Mucosa of descending colon (tissue), 3 donors: Measurements from ENCODE around the gene NME7. TPM values are rescaled to one million over a fixed set of nuclear protein-coding genes. Genes with fewer than 3 reads are reported as not detected.
A peak's percentile ranks its signal among the peaks of the same experiment; 100 is the strongest.

Experiments used
- ATAC-seq: fragments of 200-7000 bp; cut with Tn5 transposase; one replicate; pipeline ENCODE4 v1.9.1; 2020; ENCODE audit warnings: mild to moderate bottlenecking, moderate library complexity
- DNase-seq, 3 donors: peaks; one replicate each; pipeline ENCODE4 v3.0.0-alpha.2; 2020
- H3K36me3 ChIP-seq: fragments of 200-600 bp; one replicate; pipeline ENCODE4 v1.8.0; 2021; ENCODE audit warnings: low read depth, mild to moderate bottlenecking
- H3K4me1 ChIP-seq: fragments of 200-600 bp; one replicate; pipeline ENCODE4 v1.8.0; 2021; ENCODE audit warnings: low read depth, mild to moderate bottlenecking
- H3K4me3 ChIP-seq: fragments of 200-600 bp; one replicate; pipeline ENCODE4 v1.8.0; 2021; ENCODE audit warnings: mild to moderate bottlenecking
- H3K9me3 ChIP-seq: fragments of 200-600 bp; one replicate; pipeline ENCODE4 v1.8.0; 2021; ENCODE audit warnings: mild to moderate bottlenecking
- intact Hi-C, 2 donors: fragments of 100-400 bp; cut with DNase I in 1 of 2; cut with micrococcal nuclease in 1 of 2; formaldehyde crosslinking; loops; one replicate each; pipeline versions ENCODE4 v1.11.0 to v1.11.1; 2022; cut with DNase I, micrococcal nuclease
- total RNA-seq, 3 donors: library from RNA; stranded (reverse); fragmentation: NEBNext Ultra II Directional in 2 of 3; extraction: Animal tissue kit (Norgen Biotek cat#: 25700) in 2 of 3; gene quantifications; one replicate each; pipeline versions ENCODE4 v1.2.1 to v1.2.4, GENCODE V29; 2021 to 2023
- TF ChIP-seq, protein P1 (sequence below): fragments of 200-600 bp; IDR thresholded peaks from one replicate; pipeline ENCODE4 v1.8.0; 2022; ENCODE audit warnings: antibody characterized with exemption, mild to moderate bottlenecking
- donor health status: DM: no; HTN: no; CAD: no; lungs with moderate emphysema.
- donor health status: DM: no; HTN: no; CAD: no.
- donor health status: DM: no; HTN: yes; CAD: no.

Gene NME7
- total RNA-seq, 3 donors from 2014 or later: 6.4 to 15.6 (median 7.2) TPM

DNA sequence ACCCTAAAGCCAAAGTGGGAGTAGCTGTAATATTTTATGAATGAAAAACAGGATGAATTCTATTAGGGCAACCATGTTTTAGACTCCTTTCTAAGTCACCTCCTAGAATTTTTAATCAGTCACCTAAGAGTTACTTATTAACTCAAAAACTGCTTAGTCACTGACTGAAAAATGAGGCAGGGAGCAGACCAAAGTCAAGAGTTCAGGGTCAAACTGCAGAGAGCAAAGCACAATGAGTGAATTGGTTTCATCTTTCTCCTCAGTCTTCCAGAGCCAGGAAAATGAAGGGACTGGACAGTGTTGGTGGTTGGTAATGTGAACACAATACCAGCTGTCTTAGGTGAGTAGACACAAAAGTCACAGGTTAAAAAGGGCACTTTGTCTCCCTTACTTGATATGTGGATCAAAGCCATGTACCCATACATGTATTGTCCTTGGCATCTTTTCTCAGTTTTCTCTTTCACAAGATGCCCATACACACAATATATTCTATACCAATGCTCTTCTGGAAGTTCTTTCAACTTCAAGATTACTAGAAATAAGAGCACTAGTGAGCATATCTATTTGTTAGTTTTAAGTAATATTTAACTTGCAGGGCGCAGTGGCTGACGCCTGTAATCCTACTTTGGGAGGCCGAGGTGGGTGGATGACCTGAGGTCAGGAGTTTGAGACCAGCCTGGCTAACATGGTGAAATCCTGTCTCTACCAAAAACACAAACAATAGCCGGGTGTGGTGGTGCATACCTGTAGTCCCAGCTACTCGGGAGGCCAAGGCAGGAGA lies 218.9 kb downstream of the NME7 start:
- H3K4me1 ChIP-seq: peaks cover 4% of the 10 kb centered on the region
- ATAC-seq (peak; percentile 82), DNase-seq (peak in 1 of 3 donors; percentile 52)
- intact Hi-C loops: no loop called here
- H3K9me3 ChIP-seq: no peaks in the 10 kb centered on the region
- no peak overlapping the region for H3K4me3 ChIP-seq
- H3K36me3 ChIP-seq: no peaks in the 10 kb centered on the region
- TF ChIP-seq, protein P1, sequence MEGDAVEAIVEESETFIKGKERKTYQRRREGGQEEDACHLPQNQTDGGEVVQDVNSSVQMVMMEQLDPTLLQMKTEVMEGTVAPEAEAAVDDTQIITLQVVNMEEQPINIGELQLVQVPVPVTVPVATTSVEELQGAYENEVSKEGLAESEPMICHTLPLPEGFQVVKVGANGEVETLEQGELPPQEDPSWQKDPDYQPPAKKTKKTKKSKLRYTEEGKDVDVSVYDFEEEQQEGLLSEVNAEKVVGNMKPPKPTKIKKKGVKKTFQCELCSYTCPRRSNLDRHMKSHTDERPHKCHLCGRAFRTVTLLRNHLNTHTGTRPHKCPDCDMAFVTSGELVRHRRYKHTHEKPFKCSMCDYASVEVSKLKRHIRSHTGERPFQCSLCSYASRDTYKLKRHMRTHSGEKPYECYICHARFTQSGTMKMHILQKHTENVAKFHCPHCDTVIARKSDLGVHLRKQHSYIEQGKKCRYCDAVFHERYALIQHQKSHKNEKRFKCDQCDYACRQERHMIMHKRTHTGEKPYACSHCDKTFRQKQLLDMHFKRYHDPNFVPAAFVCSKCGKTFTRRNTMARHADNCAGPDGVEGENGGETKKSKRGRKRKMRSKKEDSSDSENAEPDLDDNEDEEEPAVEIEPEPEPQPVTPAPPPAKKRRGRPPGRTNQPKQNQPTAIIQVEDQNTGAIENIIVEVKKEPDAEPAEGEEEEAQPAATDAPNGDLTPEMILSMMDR: no peak

DNA sequence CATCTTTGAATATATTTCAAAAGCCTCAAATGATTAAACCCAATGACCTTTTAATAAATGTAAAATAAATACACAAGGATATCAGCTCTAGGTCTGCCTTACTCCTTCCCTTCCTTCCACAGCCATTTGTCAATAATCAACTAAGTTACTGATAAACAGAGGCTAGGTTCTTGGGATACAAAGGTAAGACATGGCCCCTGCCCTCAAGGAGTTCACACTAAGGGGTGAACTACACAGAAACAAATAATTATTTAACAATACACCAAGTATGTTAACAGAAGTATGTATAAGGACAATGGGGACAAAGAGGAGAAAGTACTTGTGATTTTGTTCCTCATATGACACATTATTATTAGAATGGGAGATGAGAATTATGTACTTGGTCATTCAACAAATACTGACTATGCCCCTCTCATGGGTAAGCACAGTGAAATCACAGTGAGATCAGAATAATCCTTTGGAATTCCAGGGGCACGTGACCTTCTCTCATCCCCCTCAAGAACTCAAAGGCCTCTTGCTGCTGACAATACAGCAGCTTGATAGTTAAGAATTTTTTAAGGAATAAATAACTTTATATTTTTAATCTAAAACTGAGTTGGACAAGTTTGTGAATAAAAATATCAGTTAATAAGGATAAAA lies 220.9 kb downstream of the NME7 start:
- TF ChIP-seq, protein P1: no peak
- H3K9me3 ChIP-seq: no peaks in the 10 kb centered on the region
- peaks cover 4% of the 10 kb centered on the region for H3K4me1 ChIP-seq
- H3K4me3 ChIP-seq: no peak overlapping the region
- intact Hi-C loops: no loop called here
- H3K36me3 ChIP-seq: no peaks in the 10 kb centered on the region
- ATAC-seq (no peak), DNase-seq (no peak)

DNA sequence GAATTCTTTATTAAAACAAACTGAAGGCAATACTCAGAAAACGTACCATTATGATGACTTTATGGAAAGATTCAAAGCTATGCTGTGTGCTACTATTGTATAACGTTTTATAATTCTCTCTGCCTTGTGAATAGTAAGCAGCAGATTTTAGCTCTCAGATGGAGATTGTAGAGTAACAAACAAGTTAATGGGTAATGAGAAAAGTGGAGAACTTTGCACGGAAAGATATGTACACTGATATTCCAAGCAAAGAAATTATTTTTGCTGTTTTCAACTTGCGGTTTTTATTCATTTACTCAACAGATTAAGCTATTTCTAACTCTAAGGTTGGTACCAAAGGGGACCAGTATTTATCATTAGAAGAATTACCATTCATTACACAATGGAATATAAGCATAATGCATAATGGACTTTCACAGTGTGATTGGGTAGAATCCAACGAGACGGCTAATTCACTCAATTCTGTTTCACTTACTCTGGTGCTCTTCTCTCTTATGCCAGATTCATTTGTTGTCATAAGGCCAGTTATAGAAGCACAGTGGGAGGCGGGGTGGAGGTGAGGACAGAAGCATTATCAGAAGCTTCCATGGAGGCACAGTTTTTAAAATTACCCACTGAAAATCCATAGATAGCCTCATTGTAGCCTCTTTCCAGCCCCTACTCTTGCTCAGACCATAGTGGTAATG lies 222.5 kb downstream of the NME7 start:
- ATAC-seq (no peak), DNase-seq (no peak)
- intact Hi-C loops: no loop called here
- no peaks in the 10 kb centered on the region for H3K9me3 ChIP-seq
- H3K36me3 ChIP-seq: no peaks in the 10 kb centered on the region
- no peak overlapping the region for H3K4me3 ChIP-seq
- TF ChIP-seq, protein P1: no peak
- H3K4me1 ChIP-seq: peaks cover 4% of the 10 kb centered on the region

DNA sequence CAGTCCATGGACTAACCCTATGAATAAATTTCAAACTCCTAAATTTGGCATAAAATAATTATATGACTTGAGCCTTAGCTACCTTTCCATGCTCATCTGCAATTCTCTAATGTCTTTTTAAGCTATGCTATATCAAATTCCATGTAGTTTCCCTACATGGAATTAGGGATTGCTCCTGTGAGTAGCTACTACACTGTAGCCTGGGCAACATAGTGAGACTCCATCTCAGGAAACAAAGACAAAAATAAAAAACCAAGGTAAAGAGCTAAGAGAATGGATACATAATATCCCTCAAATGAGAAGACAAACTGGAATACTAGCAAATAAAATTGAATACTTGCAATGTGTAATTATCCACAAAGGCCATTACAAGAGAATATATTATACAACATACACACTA lies 223.6 kb downstream of the NME7 start:
- intact Hi-C loops: no loop called here
- ATAC-seq (no peak), DNase-seq (no peak)
- Histone ChIP-seq H3K4me1 (peaks cover 4% of the 10 kb centered on the region), H3K9me3 (no peaks in the 10 kb centered on the region), H3K36me3 (no peaks in the 10 kb centered on the region), H3K4me3 (no peak overlapping the region)
- TF ChIP-seq, protein P1: no peak

DNA sequence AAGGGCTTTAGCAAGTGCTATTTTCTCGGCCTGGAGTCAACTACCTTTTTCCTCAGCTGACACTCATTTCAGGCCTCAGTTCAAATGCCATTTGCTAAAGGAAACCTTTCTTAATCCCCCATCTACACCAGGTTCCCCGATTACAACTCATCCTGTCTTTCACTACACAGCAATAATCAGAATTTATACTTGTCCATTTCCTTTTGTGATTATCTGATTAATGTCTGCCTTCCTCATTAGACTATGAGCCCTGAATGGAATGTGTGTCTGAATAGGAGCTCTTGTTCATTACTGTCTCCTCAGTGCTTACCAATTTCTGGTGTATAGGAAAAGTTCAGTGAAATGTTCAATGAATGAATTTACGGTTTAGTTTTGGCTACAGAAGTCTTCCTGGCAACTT lies 224.3 kb downstream of the NME7 start:
- DNase-seq: no peak
- H3K36me3 ChIP-seq: no peaks in the 10 kb centered on the region
- TF ChIP-seq, protein P1: no peak
- no peak overlapping the region for H3K4me3 ChIP-seq
- no peaks in the 10 kb centered on the region for H3K9me3 ChIP-seq
- no peaks in the 10 kb centered on the region for H3K4me1 ChIP-seq
- intact Hi-C loops: no loop called here
- no peak for ATAC-seq
